Common myeloid progenitor, CD34-positive (primary cell): Measurements from ENCODE around the gene PVR.
"Not testable (repeated sequence)": the region's sequence is repeated elsewhere in the genome, so short reads cannot be mapped to it uniquely, and the experiment has no call there.

ENCODE experiments used
- CTCF ChIA-PET: fragments of 350-600 bp; sonication (Branson Sonifier 250); formaldehyde crosslinking; loops from one replicate; lab custom pipeline; 2021; ENCODE audit warnings: antibody characterized with exemption; lab: Charles Lee
- POLR2A ChIA-PET: fragments of 350-600 bp; sonication (Branson Sonifier 250); formaldehyde crosslinking; loops from one replicate; lab custom pipeline; 2021; ENCODE audit warnings: antibody characterized with exemption; lab: Charles Lee
- DNase-seq, 3 donors: peaks; one replicate each; pipeline versions ENCODE4 v3.0.0 to v3.0.0-alpha.2; 2013
- H3K27ac ChIP-seq, 2 experiments: 1 replicate in 1 of 2; 2 replicates in 1 of 2; pipeline ENCODE4 v1.7.0; 2013; ENCODE audit warnings: inconsistent platforms in 2 of 2, low read length in 2 of 2, mild to moderate bottlenecking in 2 of 2, low read depth in 1 of 2, moderate library complexity in 1 of 2; ENCODE audit not compliant: severe bottlenecking in 2 of 2, insufficient read depth in 1 of 2, poor library complexity in 1 of 2
- H3K27me3 ChIP-seq, 5 experiments: replicated peaks in 2 of 5; 1 replicate in 3 of 5; 2 replicates in 2 of 5; pipeline versions ENCODE4 v1.6.1 to v1.7.0; 2013; ENCODE audit warnings: low read length in 4 of 5, mild to moderate bottlenecking in 2 of 5, moderate library complexity in 2 of 5, inconsistent platforms in 1 of 5; ENCODE audit not compliant: insufficient read depth in 5 of 5, control insufficient read depth in 4 of 5
- H3K36me3 ChIP-seq, 4 experiments: 1 replicate in 2 of 4; 2 replicates in 2 of 4; pipeline versions ENCODE4 v1.6.1 to v1.7.0; 2013; ENCODE audit warnings: low read length in 3 of 4, control low read depth in 1 of 4, mild to moderate bottlenecking in 1 of 4; ENCODE audit not compliant: control insufficient read depth in 4 of 4, insufficient read depth in 4 of 4
- H3K4me1 ChIP-seq, 4 experiments: 1 replicate in 3 of 4; 2 replicates in 1 of 4; pipeline versions ENCODE4 v1.6.1 to v1.7.1; 2013; ENCODE audit warnings: low read length in 3 of 4, mild to moderate bottlenecking in 3 of 4, control low read depth in 1 of 4, inconsistent platforms in 1 of 4, moderate library complexity in 1 of 4; ENCODE audit not compliant: control insufficient read depth in 4 of 4, insufficient read depth in 4 of 4; ENCODE audit errors: control extremely low read depth in 1 of 4
- H3K4me3 ChIP-seq, 7 experiments: 1 replicate in 4 of 7; 2 replicates in 3 of 7; pipeline versions ENCODE4 v1.5.1 to v1.7.0; 2013; ENCODE audit warnings: mild to moderate bottlenecking in 7 of 7, low read length in 6 of 7, moderate library complexity in 6 of 7, inconsistent platforms in 2 of 7, low read depth in 2 of 7, control low read depth in 1 of 7; ENCODE audit not compliant: insufficient read depth in 4 of 7, control insufficient read depth in 1 of 7; ENCODE audit errors: extremely low read depth in 1 of 7
- H3K9me3 ChIP-seq, 5 experiments: 1 replicate in 4 of 5; 2 replicates in 1 of 5; pipeline versions ENCODE4 v1.6.1 to v1.7.1; 2013; ENCODE audit warnings: low read length in 4 of 5, mild to moderate bottlenecking in 2 of 5, inconsistent platforms in 1 of 5, low read depth in 1 of 5, moderate library complexity in 1 of 5; ENCODE audit not compliant: control insufficient read depth in 4 of 5, insufficient read depth in 2 of 5; ENCODE audit errors: control extremely low read depth in 1 of 5
- WGBS: methylation state at CpG from one replicate; pipeline ENCODE4 v1.1.5; 2013; ENCODE audit not compliant: insufficient coverage; 5-methylcytosine and 5-hydroxymethylcytosine counted together

Gene PVR

GRCh38 chr19:44609219-44609618 is 34.5 kb upstream of the PVR start:
- Histone ChIP-seq H3K27me3 (no peaks in the 10 kb centered on the region), H3K27ac (no peak overlapping the region), H3K36me3 (no peaks in the 10 kb centered on the region), H3K9me3 (no peaks in the 10 kb centered on the region), H3K4me1 (peaks cover 8 to 22% (median 17%) of the 10 kb centered on the region in 4 experiments), H3K4me3 (no peak overlapping the region)
- DNase-seq = no peak
- ChIA-PET CTCF (interaction anchor here (0.7 to 4.1 kb wide), 5 partner anchors 16 to 53 kb away, joined by 3 to 25 read pairs (median 4); no protein-coding TSS in a partner anchor), POLR2A (interaction anchor here (0.6 kb wide), 1 partner anchor 67 kb away, joined by 3 read pairs; no protein-coding TSS in a partner anchor)
- WGBS = 99% methylated on average over 5 of the region's 5 CpGs

GRCh38 chr19:44610497-44610896 is 33.2 kb upstream of the PVR start:
- DNase-seq, H3K27ac ChIP-seq, H3K9me3 ChIP-seq, H3K36me3 ChIP-seq, H3K27me3 ChIP-seq, POLR2A ChIA-PET, H3K4me3 ChIP-seq: not testable (repeated sequence)
- 95% methylated on average over 5 of the region's 5 CpGs for WGBS
- CTCF ChIA-PET = interaction anchor here (1.0 to 4.1 kb wide), 7 partner anchors 20 to 161 kb away, joined by 3 to 25 read pairs (median 5); no protein-coding TSS in a partner anchor
- peaks cover 8 to 32% (median 19%) of the 10 kb centered on the region in 4 experiments for H3K4me1 ChIP-seq

GRCh38 chr19:44611812-44612295 is 31.9 kb upstream of the PVR start:
- H3K27ac ChIP-seq = no peak overlapping the region
- no CpG with 5 or more reads among the region's 2 CpGs for WGBS
- ChIA-PET POLR2A (no interaction called here), CTCF (interaction anchor here (1.1 to 4.1 kb wide), 4 partner anchors 19 to 46 kb away, joined by 3 to 25 read pairs (median 6); no protein-coding TSS in a partner anchor)
- H3K36me3 ChIP-seq = no peaks in the 10 kb centered on the region
- H3K4me1 ChIP-seq = peaks cover 10 to 36% (median 22%) of the 10 kb centered on the region in 4 experiments
- no peak overlapping the region for H3K4me3 ChIP-seq
- no peak for DNase-seq
- no peaks in the 10 kb centered on the region for H3K27me3 ChIP-seq
- no peaks in the 10 kb centered on the region for H3K9me3 ChIP-seq

GRCh38 chr19:44613295-44614178 is 30.2 kb upstream of the PVR start, which contains the start of gene IGSF23:
TSS of gene IGSF23 (plus strand) at chr19:44613563. CDS start at chr19:44613646, 83 bp downstream.
- Histone ChIP-seq H3K27ac (no peak within 1 kb of the TSS), H3K4me1 (peaks cover 2 to 20% (median 7%) of the 10 kb centered on the region in 4 experiments), H3K27me3 (no peaks in the 10 kb centered on the region), H3K4me3 (no peak within 1 kb of the TSS), H3K36me3 (no peaks in the 10 kb centered on the region), H3K9me3 (no peaks in the 10 kb centered on the region)
- no peak for DNase-seq
- ChIA-PET CTCF (interaction anchor here (1.1 to 1.7 kb wide), 3 partner anchors 41 to 47 kb away, joined by 3 to 7 read pairs (median 5); no protein-coding TSS in a partner anchor), POLR2A (no interaction called here)
- 99% methylated on average over 24 of the region's 25 CpGs for WGBS

GRCh38 chr19:44614313-44614712 is 29.4 kb upstream of the PVR start:
- CTCF ChIA-PET = no interaction called here
- WGBS = 100% methylated on average over 2 of the region's 10 CpGs

GRCh38 chr19:44615863-44616247 is 27.9 kb upstream of the PVR start:
- Histone ChIP-seq H3K27me3 (no peaks in the 10 kb centered on the region), H3K4me3 (no peak overlapping the region), H3K4me1 (peaks cover 2 to 21% (median 5%) of the 10 kb centered on the region in 4 experiments), H3K36me3 (no peaks in the 10 kb centered on the region), H3K9me3 (no peaks in the 10 kb centered on the region), H3K27ac (no peak overlapping the region)
- POLR2A ChIA-PET = interaction anchor here (0.7 to 1.1 kb wide), 2 partner anchors 24 to 1141 kb away, joined by 4 read pairs; no protein-coding TSS in a partner anchor
- no peak for DNase-seq
- WGBS = 0% methylated on average over 2 of the region's 5 CpGs
- CTCF ChIA-PET = no interaction called here

More at GRCh38 chr19:44614313-44614712, 29.4 kb upstream of the PVR start:
- Histone ChIP-seq H3K27ac (no peak overlapping the region), H3K4me1 (peaks cover 2 to 21% (median 5%) of the 10 kb centered on the region in 4 experiments), H3K9me3 (no peaks in the 10 kb centered on the region), H3K27me3 (no peaks in the 10 kb centered on the region), H3K36me3 (no peaks in the 10 kb centered on the region), H3K4me3 (no peak overlapping the region)
- POLR2A ChIA-PET = no interaction called here
- no peak for DNase-seq
